HG03280 (cell line): ENCODE measurements around the gene CHKB.
A peak's percentile ranks its signal among the peaks of the same experiment; 100 is the strongest.

ENCODE experiments used
- ATAC-seq: cut with Tn5 transposase; IDR thresholded peaks from one replicate; pipeline ENCODE4 v1.9.1; 2021; ENCODE audit warnings: mild to moderate bottlenecking, moderate library complexity; ENCODE audit not compliant: unreplicated experiment

Gene CHKB

DNA sequence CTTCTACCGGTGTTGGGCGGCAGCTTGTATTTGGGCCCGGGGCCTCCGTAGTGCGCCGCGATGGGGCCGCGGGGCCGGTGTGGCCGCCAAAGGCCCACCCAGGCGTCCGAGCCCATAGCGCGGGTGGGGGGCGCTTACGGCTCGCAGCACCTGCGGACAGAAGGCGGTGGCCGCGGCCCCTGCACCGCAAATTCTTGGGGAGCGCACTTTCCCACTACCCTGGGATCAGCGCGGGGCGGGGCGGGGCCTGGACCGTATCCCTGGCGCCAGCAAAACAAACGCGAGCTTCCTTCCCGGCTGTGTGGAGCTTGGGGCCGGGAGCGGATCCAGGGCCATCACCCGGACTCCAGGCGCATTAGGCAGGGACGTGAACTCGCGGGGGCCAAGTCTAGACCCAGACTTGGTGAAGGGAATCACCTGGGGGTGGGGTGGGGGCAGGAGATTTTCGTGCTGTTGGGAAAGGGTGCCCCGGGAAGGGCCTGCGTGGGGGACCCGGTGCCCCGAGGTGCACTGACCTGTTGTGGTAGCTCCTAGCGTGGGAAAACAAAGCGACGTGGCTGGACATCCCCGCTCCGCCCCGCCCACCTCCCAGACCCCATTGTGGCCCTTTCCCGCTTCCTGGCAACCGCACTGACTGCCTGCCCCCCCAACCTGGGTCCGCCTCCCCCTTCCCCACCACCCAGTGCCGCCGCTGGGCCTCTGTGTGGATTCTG, 50.5 kb downstream of the CHKB start:
- no peak for ATAC-seq

DNA sequence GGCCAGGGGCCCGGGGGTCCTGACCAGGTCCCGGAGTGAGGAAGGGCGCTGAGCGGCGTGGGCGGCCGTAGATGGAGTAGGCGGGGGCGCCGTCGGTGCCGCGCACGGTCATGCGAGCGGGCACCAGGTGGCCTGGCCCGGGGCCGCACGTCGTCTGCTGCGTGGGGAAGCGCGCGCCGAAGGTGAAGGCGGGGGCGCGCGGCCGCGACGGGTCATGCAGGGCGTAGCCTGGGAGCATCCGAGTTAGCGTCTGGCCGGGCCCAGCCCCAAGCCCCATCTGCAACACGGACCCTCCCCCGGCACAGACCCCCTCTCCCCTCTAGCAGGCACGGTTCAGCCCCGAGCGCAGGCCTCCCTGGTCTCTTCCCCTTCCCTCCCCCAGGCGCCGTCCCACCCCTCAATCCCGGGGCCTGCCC, 51.1 kb downstream of the CHKB start:
- no peak for ATAC-seq

GRCh38 chr22:50530877-50531545, 51.6 kb downstream of the CHKB start:
- ATAC-seq = peak; percentile 17

DNA sequence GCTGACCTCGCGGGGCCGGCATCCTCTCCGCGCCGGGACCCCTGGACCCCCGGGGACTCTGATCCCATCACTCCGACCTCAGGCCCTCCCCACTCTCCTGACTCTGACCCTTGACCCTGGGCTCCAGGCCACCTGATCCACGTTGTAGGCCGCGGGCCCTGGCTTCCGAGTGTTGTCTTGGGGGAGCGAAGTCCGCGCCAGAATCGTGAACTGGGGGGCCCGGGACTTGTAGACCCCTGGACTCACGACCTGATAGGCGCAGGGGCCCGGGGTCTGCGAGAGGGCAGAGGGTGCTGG, 52.1 kb downstream of the CHKB start:
- ATAC-seq = no peak

DNA sequence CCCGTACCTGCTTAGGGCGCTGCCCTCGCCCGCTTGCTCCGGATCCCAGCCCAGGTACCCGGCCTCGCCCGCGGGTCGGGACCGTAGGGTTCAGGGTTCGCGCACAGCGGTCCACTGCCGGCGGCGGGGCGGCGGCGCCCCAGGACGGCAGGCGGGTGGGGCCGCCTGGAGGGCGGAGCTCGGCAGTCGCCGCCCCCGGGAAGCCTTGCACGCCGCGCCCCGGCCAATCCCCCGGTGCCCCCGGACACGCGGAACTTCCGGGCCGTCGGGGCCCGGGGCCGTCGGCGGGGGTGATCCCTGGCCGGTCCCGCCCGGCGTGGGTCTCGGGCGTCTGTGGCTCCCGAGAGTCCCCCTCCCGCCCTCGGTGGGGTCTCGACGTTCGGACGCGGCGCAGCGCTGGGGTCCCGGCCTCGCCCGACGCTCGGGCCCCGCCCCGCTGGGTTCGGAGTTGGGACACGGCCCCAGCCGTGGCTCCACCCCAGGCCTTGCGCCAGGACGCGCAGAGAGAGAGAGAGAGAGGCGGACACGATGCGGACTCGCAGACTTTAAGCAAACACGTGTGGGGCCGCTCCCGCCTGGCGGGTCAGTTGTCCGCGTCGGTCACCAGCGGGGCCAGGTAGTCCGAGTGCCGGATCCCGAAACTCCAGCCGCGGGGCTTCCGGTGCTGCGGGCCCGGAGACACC, 52.6 kb downstream of the CHKB start, which contains the start of gene TYMP:
TSS of gene TYMP (minus strand) at position 116 of the 683 bp plus-strand sequence. CDS start 303 bp downstream, outside the sequence.
- ATAC-seq = peak; percentile 20

DNA sequence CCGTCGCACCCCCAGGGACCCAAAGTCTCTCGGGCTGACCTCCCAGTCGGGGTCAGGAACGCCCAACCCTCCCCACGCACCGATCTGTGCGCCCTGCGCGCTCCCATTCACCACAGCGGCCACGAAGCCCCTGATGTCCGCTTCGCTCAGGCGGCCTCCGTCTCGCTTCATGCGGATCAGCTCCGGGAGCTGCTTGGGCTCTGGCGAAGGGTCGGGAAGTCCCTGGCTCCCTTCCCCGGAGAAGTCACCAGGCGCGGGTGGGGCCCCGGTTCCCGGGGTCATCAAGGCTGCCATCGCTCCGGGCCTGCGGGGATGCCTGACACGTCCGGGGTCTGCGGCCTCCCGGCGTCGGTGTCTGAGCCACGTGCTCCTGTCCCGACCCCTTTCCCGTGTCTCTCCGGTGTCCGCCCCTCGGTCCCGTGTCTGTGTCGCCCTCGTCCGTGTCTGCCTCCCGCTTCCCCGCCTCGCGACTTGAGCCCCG, 53.2 kb downstream of the CHKB start:
- no peak for ATAC-seq
